B cell (primary cell): Measurements from ENCODE around the gene EMC10. TPM values are rescaled to one million over a fixed set of nuclear protein-coding genes. Genes with fewer than 3 reads are reported as not detected.
A peak's percentile ranks its signal among the peaks of the same experiment; 100 is the strongest.

Experiments
- ATAC-seq: fragments of 200-7000 bp; cut with Tn5 transposase; one replicate; pipeline ENCODE4 v1.10.0; 2021; ENCODE audit warnings: low read depth, mild to moderate bottlenecking, moderate number of reproducible peaks, moderate library complexity
- CTCF ChIA-PET: fragments of 350-600 bp; sonication (Branson Sonifier 250); formaldehyde crosslinking; loops from one replicate; lab custom pipeline; 2021; ENCODE audit warnings: antibody characterized with exemption, inconsistent platforms; lab: Charles Lee
- POLR2A ChIA-PET: fragments of 350-600 bp; sonication (Branson Sonifier 250); formaldehyde crosslinking; loops from one replicate; lab custom pipeline; 2021; ENCODE audit warnings: antibody characterized with exemption; lab: Charles Lee
- DNase-seq: peaks from one replicate; pipeline ENCODE4 v3.0.0; 2013
- H2AFZ ChIP-seq: 2 replicates; pipeline ENCODE4 v1.6.1; 2012; ENCODE audit warnings: mild to moderate bottlenecking, low read depth, low read length; ENCODE audit not compliant: insufficient read depth, poor library complexity, severe bottlenecking
- H3K27ac ChIP-seq, 2 donors: 1 replicate in 1 of 2; 2 replicates in 1 of 2; pipeline ENCODE4 v1.5.1; 2012 to 2013; ENCODE audit warnings: low read length in 2 of 2, mild to moderate bottlenecking in 2 of 2, moderate library complexity in 1 of 2
- H3K27me3 ChIP-seq, 4 experiments: fragments of 200-600 bp in 1 of 4; sonication (generic) in 1 of 4; replicated peaks in 1 of 4; 1 replicate in 2 of 4; 2 replicates in 2 of 4; pipeline versions ENCODE4 v1.6.1 to v1.7.0; 2013 to 2016; ENCODE audit warnings: low read length in 3 of 4, mild to moderate bottlenecking in 2 of 4, mixed read lengths in 1 of 4, moderate library complexity in 1 of 4; ENCODE audit not compliant: insufficient read depth in 4 of 4, control insufficient read depth in 3 of 4; ENCODE audit errors: control extremely low read depth in 1 of 4
- H3K36me3 ChIP-seq, 2 experiments: replicated peaks in 1 of 2; 1 replicate in 1 of 2; 2 replicates in 1 of 2; pipeline versions ENCODE4 v1.6.1 to v1.7.1; 2013; ENCODE audit warnings: low read length in 1 of 2; ENCODE audit not compliant: insufficient read depth in 2 of 2, control insufficient read depth in 1 of 2; ENCODE audit errors: control extremely low read depth in 1 of 2, extremely low read depth in 1 of 2
- H3K4me1 ChIP-seq, 2 donors: fragments of 200-600 bp in 1 of 2; sonication (generic) in 1 of 2; 1 replicate in 1 of 2; 2 replicates in 1 of 2; pipeline versions ENCODE4 v1.5.1 to v1.6.1; 2013 to 2017; ENCODE audit warnings: low read length in 2 of 2; ENCODE audit not compliant: control insufficient read depth in 2 of 2, insufficient read depth in 2 of 2
- H3K4me2 ChIP-seq: replicated peaks from 2 replicates; pipeline ENCODE3; 2012; ENCODE audit warnings: mild to moderate bottlenecking, low read depth, low read length; ENCODE audit not compliant: poor library complexity, severe bottlenecking
- H3K4me3 ChIP-seq, 5 experiments: fragments of 200-600 bp in 1 of 5; sonication (generic) in 1 of 5; 1 replicate in 3 of 5; 2 replicates in 2 of 5; pipeline versions ENCODE4 v1.5.1 to v1.7.0; 2011 to 2016; ENCODE audit warnings: low read length in 4 of 5, mild to moderate bottlenecking in 4 of 5, low read depth in 2 of 5, control low read depth in 1 of 5, moderate library complexity in 1 of 5; ENCODE audit not compliant: insufficient read depth in 1 of 5; ENCODE audit errors: control extremely low read depth in 1 of 5, extremely low read depth in 1 of 5
- H3K79me2 ChIP-seq: fragments of 200-600 bp; sonication (generic); one replicate; pipeline ENCODE4 v1.6.0; 2016; ENCODE audit warnings: low read length; ENCODE audit not compliant: control insufficient read depth, insufficient read depth
- H3K9ac ChIP-seq: fragments of 200-600 bp; sonication (generic); 2 replicates; pipeline ENCODE4 v1.6.1; 2017; ENCODE audit warnings: mild to moderate bottlenecking, low read length, moderate library complexity
- H3K9me3 ChIP-seq, 3 donors: one replicate each; pipeline versions ENCODE4 v1.6.1 to v1.7.1; 2013; ENCODE audit warnings: low read length in 2 of 3; ENCODE audit not compliant: control insufficient read depth in 2 of 3, insufficient read depth in 1 of 3; ENCODE audit errors: control extremely low read depth in 1 of 3
- H4K20me1 ChIP-seq: 2 replicates; pipeline ENCODE4 v1.6.0; 2012; ENCODE audit warnings: mild to moderate bottlenecking, low read length; ENCODE audit not compliant: insufficient read depth, control insufficient read depth, poor library complexity, severe bottlenecking
- H3K27ac Mint-ChIP-seq: one replicate; pipeline ENCODE4 v1.8.0; 2021; ENCODE audit warnings: mixed read lengths
- H3K27me3 Mint-ChIP-seq: one replicate; pipeline ENCODE4 v1.8.0; 2021; ENCODE audit warnings: mixed read lengths
- H3K4me1 Mint-ChIP-seq: one replicate; pipeline ENCODE4 v1.8.0; 2021; ENCODE audit warnings: mixed read lengths
- H3K4me3 Mint-ChIP-seq: one replicate; pipeline ENCODE4 v1.8.0; 2021; ENCODE audit warnings: mixed read lengths
- H3K9me3 Mint-ChIP-seq: one replicate; pipeline ENCODE4 v1.8.0; 2022; ENCODE audit warnings: mixed read lengths; ENCODE audit not compliant: insufficient read depth
- CTCF ChIP-seq: fragments of 200-600 bp; IDR thresholded peaks from one replicate; pipeline ENCODE4 v1.8.0; 2022; ENCODE audit warnings: antibody characterized with exemption, mild to moderate bottlenecking
- EZH2 ChIP-seq: IDR thresholded peaks from 2 replicates; pipeline ENCODE4 v1.6.1; 2012; ENCODE audit warnings: borderline replicate concordance, low read depth, mild to moderate bottlenecking, moderate library complexity, low read length; ENCODE audit not compliant: insufficient read depth, poor library complexity, severe bottlenecking
- WGBS: methylation state at CpG from one replicate; pipeline ENCODE4 v1.1.5; 2013; ENCODE audit warnings: missing lambda C conversion rate; ENCODE audit not compliant: insufficient coverage; 5-methylcytosine and 5-hydroxymethylcytosine counted together
- intact Hi-C: fragments of 100-400 bp; cut with micrococcal nuclease; formaldehyde crosslinking; loops from one replicate; pipeline ENCODE4 v1.10.0; 2022
- polyA plus RNA-seq: library from polyadenylated mRNA; depleted of rRNA; stranded (reverse); fragments of >200 nt; gene quantifications from 2 replicates; pipeline ENCODE4 v1.2.3, GENCODE V29; 2012
- total RNA-seq, 2 donors: library from RNA; stranded (reverse); fragments of 120-200 nt in 1 of 2; gene quantifications; 1 replicate in 1 of 2; 2 replicates in 1 of 2; pipeline versions ENCODE4 v1.2.3 to v1.2.4, GENCODE V29; 2013 to 2022

The EMC10 gene
- total and polyA plus RNA-seq, 2 donors (not counting 1 experiment from before 2014, with no cell fraction given) = 51.1 to 88.1 TPM

- intact Hi-C loops = no loop called here
- Histone ChIP-seq H3K36me3 (no peaks in the 10 kb centered on the region), H3K9ac (no peak overlapping the region), H3K27me3 (no peaks in the 10 kb centered on the region), H4K20me1 (no peaks in the 10 kb centered on the region), H3K79me2 (no peaks in the 10 kb centered on the region), H2AFZ (no peak overlapping the region), H3K9me3 (no peaks in the 10 kb centered on the region), H3K4me3 (no peak overlapping the region), H3K27ac (no peak overlapping the region), H3K4me1 (peaks cover 21 to 26% of the 10 kb centered on the region in 2 donors), H3K4me2 (no peak overlapping the region)
- no peak for DNase-seq
- CTCF ChIA-PET = interaction anchor here (0.9 to 1.2 kb wide), 2 partner anchors 89 to 110 kb away, joined by 4 to 5 read pairs; no protein-coding TSS in a partner anchor
- POLR2A ChIA-PET = interaction anchor here (0.5 to 0.7 kb wide), 2 partner anchors 41 to 148 kb away, joined by 4 to 5 read pairs; no protein-coding TSS in a partner anchor
- Mint-ChIP-seq H3K9me3 (no peaks in the 10 kb centered on the region), H3K4me1 (peaks cover 18% of the 10 kb centered on the region), H3K27ac (no peak overlapping the region), H3K27me3 (no peaks in the 10 kb centered on the region), H3K4me3 (no peak overlapping the region)
- 94% methylated on average over 4 of the region's 5 CpGs for WGBS
- ATAC-seq = no peak
- no peak for TF ChIP-seq EZH2
- no peak for TF ChIP-seq CTCF
Observed at GRCh38 chr19:50457300-50457699, 19.0 kb upstream of the EMC10 start.

- peak overlapping the region; percentile 50 for H2AFZ ChIP-seq
- peak overlapping the region; percentile 45 for H3K4me3 Mint-ChIP-seq
- peaks cover 18% of the 10 kb centered on the region for H3K4me1 Mint-ChIP-seq
- H3K79me2 ChIP-seq = no peaks in the 10 kb centered on the region
- H3K27ac Mint-ChIP-seq = peak overlapping the region; percentile 63
- no peak for DNase-seq
- H3K27me3 ChIP-seq = no peaks in the 10 kb centered on the region
- H3K9me3 ChIP-seq = no peaks in the 10 kb centered on the region
- no peak overlapping the region for H3K9ac ChIP-seq
- peaks cover 21 to 26% of the 10 kb centered on the region in 2 donors for H3K4me1 ChIP-seq
- ChIA-PET POLR2A (interaction anchor here (0.6 to 1.1 kb wide), 2 partner anchors 17 to 28 kb away, joined by 3 to 4 read pairs; no protein-coding TSS in a partner anchor), CTCF (interaction anchor here (0.7 to 1.2 kb wide), 2 partner anchors 90 to 208 kb away, joined by 3 to 4 read pairs; no protein-coding TSS in a partner anchor)
- H3K36me3 ChIP-seq = no peaks in the 10 kb centered on the region
- intact Hi-C loops = no loop called here
- TF ChIP-seq EZH2 (no peak), CTCF (no peak)
- no peak overlapping the region for H3K27ac ChIP-seq
- H3K27me3 Mint-ChIP-seq = no peaks in the 10 kb centered on the region
- no peak for ATAC-seq
- H3K4me2 ChIP-seq = peak overlapping the region; percentile 49
- H3K4me3 ChIP-seq = no peak overlapping the region
- H4K20me1 ChIP-seq = no peaks in the 10 kb centered on the region
- H3K9me3 Mint-ChIP-seq = no peaks in the 10 kb centered on the region
- 51% methylated on average over 49 of the region's 50 CpGs for WGBS
Observed at GRCh38 chr19:50458396-50459066, 17.8 kb upstream of the EMC10 start.
